GM18499 (cell line): ENCODE measurements around the gene CCDC40.

ENCODE experiments used
- ATAC-seq: cut with Tn5 transposase; IDR thresholded peaks from one replicate; pipeline ENCODE4 v1.9.1; 2021; ENCODE audit warnings: moderate number of reproducible peaks; ENCODE audit not compliant: insufficient read depth, unreplicated experiment

Gene CCDC40

DNA sequence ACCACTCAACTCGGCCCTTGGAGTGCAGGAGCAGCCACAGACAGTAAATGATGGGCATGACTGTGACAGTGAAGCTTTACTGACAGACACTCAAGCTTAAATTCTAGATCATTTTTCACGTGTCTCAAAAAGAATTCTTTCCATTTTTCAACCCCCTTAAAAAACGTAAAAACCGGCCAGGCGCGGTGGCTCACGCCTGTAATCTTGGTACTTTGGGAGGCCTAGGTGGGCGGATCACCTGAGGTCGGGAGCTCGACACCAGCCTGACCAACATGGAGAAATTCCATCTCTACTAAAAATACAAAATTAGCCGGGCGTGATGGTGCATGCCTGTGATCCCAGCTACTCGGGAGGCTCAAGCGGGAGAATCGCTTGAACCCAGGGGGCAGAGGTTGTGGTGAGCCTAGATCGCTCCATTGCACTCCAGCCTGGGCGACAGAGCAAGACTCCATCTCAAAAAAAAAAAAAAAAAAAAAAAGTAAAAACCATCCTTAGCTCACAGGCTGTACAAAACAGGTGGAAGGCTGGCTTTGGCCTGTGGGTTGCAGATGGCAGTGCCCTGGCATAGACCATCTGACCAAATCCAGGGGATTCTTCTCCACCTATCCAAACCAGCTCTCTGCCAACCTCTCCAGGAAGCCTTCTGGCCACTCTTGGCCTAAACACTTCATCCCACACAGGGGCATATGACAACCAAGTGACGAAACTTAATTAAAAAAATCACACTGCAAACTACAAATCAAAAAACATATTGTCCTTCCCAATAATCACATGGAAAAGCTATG, 19.0 kb upstream of the CCDC40 start:
- ATAC-seq, result no peak

DNA sequence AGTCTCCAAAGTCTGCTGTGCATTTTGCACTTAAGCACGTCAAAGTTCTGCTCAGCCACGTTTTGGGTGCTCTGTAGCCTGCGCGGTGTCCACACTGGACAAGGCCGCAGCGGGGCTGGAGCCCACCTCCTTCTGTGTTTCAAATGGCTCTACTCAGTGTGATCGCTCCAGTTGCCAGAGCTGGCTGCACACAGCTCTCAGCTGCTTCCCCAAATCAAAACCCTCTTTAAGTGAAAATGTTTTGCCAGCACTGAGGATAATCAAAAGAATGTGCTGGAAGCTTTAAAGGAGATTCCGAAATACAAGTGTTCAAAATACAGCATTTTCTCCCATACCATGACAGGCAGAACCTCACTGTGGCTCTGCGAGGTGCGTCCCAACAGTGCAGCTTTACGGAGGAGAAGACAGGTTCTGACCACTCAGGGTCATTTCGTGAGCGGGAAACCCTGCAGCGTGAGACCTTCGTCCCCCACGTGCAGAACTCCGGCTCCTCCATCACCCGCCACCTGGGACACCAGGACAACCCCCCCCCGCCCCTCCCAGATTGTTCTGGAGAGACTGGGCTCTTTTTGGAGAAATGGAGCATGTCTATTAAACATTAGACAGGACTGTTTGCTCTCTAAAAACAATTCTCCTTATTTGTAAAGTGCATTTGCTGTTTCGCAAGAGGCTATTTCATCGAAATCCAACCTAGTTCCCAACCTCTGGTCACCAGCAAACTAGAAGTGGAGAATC, 17.4 kb upstream of the CCDC40 start:
- no peak for ATAC-seq

DNA sequence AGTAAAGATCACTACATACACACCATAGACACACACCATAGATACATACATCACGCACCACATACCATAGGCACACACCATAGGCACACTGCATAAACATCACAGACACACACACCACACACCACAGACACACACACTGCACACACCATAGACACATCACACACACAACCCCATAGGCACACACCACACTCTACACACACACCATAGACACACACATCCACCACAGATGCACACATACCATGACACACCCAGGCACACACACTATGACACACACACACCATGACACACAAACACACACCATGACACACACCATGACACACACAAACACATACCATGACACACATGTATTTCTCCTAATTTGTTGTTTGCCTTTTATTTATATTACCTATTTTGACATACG, 14.8 kb upstream of the CCDC40 start:
- no peak for ATAC-seq

DNA sequence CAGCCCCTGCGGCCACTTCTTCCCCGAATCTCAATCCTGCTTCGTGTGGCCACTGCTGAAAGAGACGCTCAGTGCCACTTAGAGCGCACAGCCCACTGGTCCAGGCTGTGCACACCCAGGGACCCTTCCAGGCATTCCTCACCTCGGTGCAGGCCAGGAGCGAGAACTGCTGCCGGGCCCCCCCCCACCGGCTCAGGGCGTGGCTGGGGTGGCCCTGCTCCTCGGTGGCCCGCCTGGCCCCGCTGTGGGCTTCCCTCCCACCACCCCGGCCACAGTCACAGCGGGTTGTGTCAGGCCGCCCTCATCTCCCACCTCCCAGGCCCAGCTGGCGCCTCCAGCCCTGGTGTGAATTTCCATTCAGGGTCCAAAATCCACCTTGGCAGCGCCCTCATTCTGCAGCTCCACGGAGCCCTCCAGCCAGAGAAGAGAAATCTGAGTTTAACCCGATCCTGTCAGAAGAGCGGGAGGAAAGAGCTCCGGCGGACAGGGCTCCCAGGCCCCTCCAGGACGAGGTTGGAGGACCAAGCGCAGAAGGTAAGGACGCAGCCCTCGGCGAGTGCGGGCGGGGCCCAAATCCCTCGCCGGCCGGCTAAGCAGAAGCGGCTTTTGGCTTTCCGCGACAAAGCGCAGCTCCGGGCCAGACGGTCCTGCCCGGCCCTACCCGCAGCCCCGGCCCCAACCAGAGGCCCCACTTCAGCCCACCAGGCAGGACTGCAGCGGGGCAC, 12.8 kb upstream of the CCDC40 start:
- ATAC-seq, result no peak

DNA sequence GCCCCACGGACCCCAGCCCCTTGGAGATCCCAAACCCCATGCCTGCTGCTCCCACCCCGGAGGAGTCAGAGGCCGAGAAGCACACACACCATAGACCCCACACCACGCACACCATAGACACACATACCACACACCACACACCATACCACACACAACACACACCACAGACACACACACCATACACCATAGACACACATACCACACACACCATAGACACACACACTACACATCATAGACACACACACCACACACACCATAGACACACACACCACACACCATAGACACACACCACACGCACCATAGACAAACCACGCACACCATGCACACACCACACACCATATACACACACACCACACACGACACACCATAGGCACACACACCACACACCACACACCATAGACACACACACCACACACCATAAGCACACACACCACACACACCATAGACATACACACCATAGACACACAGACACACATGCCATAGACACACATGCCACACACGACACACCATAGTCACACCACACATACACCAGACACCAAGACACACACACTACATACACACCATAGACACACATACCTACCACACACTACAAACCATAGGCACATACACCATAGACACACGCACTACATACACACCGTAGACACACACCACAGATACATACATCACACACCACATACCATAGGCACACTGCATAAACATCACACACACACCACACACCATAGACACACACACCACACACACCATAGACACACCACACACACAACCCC, 12.1 kb upstream of the CCDC40 start:
- no peak for ATAC-seq

DNA sequence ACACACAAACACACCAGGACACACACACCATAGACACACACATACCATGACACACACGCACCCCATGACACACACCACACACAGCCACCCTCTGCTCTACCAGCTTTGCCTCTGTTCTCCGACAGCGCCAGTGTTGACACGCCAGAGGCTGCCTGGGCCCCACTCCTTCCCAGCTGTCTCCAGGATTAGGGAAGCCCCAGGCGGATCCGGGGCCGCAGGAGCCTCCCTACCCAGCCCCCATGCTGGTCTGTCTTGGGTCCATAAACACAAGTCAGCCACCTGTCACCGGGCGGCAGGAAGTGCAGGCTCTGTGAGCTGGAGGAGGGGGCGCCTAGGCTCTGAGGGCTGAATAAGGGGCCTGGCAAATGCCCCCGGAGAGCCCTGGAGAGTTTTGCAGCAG, 11.3 kb upstream of the CCDC40 start:
- no peak for ATAC-seq

DNA sequence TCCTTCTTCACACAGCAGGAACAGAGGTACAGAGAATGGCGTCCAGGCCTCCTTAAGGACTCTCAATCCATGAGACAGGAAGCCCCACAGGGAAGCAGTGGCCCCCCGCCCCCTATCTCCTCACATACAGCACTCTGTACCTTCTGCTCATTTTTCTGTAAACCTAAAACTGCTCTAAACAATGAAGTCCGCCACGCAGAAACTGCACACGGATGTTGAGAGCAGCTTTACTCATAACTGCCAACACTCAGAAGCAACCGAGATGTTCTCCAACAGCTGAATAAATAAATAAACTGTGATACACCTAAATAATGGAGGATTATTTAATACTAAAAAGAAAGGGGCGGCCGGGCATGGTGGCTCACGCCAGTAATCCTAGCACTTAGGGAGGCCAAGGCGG, 10.6 kb upstream of the CCDC40 start:
- ATAC-seq, result no peak

DNA sequence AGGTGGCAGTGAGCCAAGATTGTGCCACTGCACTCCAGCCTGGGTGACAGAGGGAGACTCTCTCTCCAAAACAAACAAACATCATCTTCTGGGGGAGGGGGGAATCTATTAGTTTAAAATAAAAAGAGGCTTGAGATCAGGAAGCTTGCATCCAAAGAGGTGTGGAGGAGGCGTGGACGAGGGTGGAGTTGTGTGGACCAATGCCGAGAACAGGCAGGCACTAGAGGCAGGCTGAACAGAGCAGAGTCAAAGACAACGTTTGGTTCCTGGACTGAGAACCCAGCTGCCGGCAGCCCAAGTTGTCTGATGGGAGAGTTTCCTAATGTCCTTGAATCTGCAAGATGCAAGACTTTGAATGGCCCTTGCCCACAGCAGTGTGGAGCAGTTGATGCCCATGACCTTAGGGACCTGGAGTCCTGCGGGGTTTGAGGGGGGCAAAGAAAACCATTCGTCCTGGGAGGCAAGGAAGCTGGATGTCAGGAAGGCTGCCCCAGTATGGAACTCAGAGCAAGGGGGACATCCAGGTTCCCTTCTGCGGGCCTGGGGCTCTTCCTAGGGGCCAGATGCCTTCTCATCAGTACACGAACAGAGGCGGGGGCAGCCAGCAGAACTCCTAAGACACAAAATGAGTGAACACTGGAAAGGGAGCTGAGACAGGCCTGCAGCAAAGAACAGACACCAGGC, 9.9 kb upstream of the CCDC40 start:
- no peak for ATAC-seq

DNA sequence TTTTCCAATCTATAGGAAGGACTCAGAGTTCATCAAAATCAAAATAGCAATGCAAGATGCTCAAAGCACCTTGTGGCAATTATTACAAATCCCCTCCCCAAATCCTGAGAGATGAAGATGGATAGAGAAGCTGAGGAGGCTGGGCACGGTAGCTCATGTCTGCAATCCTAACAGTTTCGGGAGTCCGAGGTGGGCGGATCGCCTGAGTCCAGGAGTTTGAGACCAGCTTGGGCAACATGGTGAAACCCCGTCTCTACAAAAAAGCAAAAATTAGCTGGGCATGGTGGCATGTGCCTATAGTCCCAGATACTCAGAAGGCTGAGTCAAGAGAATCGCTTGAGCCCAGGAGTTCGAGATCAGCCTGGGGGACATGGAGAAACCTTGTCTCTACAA, 9.4 kb upstream of the CCDC40 start:
- ATAC-seq, result no peak

DNA sequence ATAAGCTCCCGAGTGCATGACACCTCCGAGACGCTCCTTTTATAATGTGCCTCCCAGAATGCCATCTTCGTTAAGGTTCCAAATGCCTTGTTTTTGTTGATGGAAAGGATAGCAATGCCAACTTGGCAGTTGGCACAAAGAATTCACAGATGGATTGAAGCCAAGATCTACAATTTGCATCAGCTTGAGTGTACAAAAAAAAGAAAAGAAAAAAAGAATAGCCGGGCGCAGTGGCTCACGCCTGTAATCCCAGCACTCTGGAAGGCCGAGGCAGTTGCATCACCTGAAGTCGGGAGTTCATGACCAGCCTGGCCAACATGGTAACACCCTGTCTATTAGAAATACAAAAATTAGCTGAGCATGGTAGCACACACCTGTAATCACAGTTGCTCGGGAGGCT, 8.4 kb upstream of the CCDC40 start:
- ATAC-seq, result no peak

DNA sequence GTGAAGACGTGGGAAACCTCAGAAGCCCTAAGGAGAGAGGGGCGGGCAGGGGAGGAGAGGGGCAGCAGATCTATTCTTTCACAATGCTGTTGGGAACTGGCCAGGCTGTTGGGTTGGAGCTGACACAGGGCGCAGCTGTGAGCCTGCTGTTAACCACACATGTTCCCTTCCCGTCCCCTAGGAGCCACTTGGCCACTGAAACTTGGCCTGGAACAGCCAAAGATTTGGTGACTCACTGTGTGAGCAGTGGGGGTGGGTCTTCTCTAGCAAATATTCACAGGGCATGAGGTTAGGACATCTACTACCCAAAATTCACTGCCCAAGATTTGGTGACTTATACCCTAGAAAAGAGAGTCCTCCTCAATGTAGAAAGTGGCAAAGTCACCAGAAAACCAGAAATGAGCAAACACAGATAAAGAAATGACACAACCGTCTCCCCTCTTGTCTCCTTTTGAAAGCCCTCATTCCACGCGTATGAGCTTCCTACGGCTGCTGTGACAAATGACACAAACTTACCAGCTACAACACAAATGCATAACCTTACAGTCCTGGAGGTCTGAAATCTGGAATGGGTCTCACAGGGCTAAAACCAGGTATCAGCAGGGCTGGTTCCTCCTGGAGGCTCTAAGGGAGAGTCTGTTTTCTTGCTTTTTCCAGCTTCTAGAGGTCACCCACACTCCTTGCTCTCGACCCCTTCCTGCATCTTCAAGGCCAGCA, 7.0 kb upstream of the CCDC40 start:
- ATAC-seq, result no peak

DNA sequence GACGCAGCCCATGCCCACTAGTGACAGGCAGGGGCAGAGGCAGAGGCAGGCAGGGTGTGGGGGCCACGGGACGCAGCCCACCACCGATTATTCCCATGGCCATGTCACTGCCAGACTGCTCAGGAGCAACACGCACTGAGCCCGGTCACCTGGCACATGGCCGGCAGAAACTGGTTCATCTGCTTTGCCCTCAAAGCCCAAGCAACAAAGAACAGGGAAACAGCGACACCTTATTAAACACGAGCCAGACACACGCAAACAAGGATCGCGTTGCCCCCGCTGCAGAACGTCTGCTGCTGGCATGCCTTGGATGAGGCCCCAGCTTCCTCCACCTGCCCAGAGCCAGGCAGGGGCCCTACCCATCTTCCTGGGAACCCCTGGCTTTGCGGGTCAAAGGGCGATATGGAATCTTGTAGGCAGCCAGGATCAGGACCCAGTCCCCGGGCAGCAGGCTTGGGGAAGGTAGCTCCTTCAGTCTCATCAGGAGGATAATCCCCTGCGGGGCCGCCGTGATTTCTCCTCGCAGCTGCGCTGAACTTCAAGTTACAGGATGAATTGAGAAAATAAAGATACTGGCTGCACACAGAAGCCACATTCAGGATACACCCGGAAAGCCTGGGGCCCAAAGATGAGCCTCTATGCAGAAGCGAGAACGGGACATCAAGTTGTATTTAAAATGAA, 5.6 kb upstream of the CCDC40 start:
- ATAC-seq, result no peak

DNA sequence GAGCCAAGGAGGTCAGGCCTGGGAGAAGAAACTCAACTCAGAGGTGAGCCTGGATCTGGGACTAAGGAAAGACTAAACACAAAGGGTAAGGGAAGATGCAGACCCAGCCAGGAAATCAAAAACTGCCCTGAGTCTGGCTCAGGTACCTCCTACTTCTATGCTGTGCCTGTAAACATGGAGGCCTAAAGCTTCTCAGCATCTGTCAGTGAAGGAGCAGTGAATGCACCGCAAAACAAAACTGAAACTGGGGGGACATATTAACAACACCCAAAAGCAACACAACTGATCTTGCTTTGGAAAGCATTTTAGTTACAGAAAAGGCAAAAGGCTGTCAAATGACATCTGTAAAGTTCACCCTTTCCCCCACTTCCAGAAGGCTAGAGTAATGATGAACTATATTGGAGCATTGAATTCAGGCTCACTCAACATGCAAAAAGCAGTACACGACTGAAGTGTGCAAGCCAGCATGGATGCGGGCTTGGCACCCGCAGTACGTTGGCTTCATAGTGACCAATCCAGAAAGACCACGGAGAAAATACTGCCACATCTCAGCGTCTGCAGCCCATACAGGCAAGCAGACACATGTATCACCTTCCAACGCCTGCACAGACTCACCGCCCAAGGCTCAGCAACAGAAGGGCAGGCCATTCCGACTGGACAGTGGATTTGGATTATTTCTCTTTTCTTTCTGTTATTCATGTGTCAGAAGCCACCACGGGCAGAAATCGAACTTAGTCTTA, 4.6 kb upstream of the CCDC40 start:
- no peak for ATAC-seq

DNA sequence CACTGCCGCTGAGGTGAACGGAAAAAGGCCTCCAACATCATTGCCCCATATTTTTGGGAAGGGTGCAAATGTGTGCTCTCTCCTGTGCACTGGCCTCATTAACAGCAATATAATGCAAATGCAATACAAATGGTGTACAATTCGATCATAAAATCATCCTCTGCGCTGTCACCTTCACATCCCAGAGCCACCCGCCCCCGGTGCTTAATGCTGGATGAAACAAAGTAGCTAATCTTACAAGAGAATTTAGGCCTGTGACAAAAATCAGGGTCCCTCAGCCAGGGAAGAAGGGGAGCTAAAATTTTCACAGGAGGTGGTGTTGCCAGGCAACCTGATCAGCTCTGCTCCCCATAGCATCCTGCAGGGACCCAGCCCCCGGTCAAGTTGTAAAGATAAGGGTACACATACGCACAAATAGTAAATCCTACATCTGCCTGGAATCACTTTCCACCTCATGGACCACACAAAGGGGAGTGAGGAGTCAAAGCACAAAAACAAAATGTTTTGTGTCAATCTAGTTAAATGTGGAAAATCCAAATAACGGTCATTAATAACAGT, 3.7 kb upstream of the CCDC40 start:
- ATAC-seq, result no peak

DNA sequence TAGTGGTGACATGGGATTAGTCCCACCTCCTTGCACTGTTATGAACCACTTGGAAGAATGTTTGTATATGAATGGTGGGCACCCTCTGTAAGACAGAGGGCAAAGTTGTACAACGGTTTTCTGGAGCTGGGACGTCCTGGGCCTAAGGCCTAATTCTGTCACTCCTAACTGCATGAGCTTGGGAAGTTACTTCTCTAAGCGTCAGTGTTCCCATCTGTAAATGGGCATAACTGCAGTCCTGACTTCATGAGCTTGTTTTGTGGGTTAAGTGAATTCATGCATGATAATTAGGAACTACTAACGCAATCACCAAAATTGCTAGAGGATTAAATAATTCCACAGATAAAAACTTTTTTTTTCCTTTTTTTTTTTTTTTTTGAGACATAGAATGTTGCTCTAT, 2.6 kb upstream of the CCDC40 start:
- no peak for ATAC-seq

DNA sequence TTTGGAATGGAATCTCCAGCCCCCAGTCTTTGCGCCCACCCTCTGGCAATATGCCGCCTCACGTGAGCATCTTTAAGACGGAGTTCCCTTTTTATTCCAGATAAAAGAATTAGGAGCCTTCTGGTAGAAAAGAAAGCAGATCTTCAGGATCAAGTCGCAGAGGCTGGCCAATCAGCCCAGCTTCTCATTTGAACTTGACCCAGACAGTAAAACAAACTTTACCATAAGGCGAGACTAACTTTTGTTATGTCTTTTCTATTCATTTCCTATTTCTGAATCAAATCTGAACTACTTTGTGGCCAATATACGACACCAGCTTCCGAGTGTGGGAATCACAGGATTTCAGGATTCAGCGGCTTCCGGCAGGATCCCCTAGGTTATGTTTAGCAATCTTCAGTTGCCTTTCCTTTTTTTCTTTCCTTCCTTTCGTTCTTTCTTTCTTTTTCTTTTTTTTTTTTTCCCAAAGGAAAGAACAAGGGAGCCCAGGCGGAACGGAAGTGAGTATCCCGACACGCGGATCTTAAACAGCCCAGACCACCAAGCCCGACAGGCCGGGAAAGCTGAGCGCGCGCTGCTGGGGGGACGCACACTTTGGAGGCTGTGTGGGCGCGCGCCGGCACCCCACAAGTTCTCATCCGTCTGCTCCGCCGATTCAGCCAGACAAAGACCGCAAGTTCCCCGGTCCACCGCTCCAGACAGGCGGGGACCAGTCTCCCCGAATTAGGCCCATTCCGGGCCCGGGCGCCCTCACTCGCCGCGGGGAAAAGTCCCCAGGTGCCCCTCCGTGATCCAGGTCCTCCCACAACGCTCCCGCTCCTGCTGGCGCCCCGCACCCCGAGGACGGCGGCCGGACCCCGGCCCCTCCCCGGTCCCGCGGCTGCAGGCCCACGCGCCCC, 1.4 kb upstream of the CCDC40 start:
- no peak for ATAC-seq

DNA sequence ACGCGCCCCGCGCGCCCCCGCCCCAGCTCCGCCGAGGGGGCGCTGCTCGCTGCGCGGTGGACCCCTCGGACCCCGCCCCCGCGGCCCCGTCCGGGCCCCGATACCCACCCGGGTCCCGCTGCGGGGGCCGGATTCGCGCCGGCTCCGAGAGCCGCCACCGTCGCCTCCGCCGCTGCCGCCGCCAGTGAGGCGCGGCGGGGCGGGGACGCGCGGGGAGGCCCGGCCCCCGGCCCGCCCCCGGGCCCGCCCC, 830 bp upstream of the CCDC40 start, which contains the start of gene TBC1D16:
TBC1D16 (minus strand) TSS at position 186 of the 250 bp plus-strand sequence. CDS start 22,325 bp downstream, outside the sequence.
- no peak for ATAC-seq
